GM12878 (cell line): ENCODE measurements around the gene LAMC3. TPM values are rescaled to one million over a fixed set of nuclear protein-coding genes. Genes with fewer than 3 reads are reported as not detected.

Experiments used
- ATAC-seq: fragments of 200-7000 bp; cut with Tn5 transposase; 3 replicates; pipeline ENCODE4 v1.9.1; 2020; ENCODE audit warnings: mild to moderate bottlenecking, moderate library complexity
- BruUV-seq: library from RNA; stranded (reverse); fragments of 400-500 nt; replicated peaks from 2 replicates; lab custom pipeline; 2021; lab: Mats Ljungman, UMichigan
- CTCF ChIA-PET: fragments of 300-600 bp; sonication (Branson Sonifier 250); formaldehyde crosslinking; extraction: SDS; loops from one replicate; lab custom pipeline; 2021; ENCODE audit warnings: inconsistent platforms; lab: Yijun Ruan, JAX
- POLR2A ChIA-PET: fragments of 350-600 bp; formaldehyde crosslinking; extraction: SDS; loops from one replicate; lab custom pipeline; 2021; ENCODE audit warnings: inconsistent platforms; lab: Charles Lee
- RAD21 ChIA-PET: fragments of 300-600 bp; sonication (Branson Sonifier 250); formaldehyde crosslinking; loops from one replicate; lab custom pipeline; 2023; ENCODE audit warnings: antibody characterized with exemption; ENCODE audit not compliant: unreplicated experiment; lab: Charles Lee
- SMC1A ChIA-PET: fragments of 300-600 bp; sonication (Branson Sonifier 250); formaldehyde crosslinking; loops from one replicate; lab custom pipeline; 2023; ENCODE audit not compliant: unreplicated experiment, uncharacterized antibody; lab: Charles Lee
- DNase-seq: peaks from one replicate; pipeline ENCODE4 v3.0.0-alpha.2; 2011; ENCODE audit warnings: low read depth, low spot score
- FAIRE-seq: peaks from 3 replicates; lab custom pipeline; 2011; peaks lifted over from hg19 to GRCh38; lab: Jason Lieb, UNC
- H2AFZ ChIP-seq: 2 replicates; pipeline ENCODE4 v1.6.0; 2011; ENCODE audit warnings: low read depth, low read length, control low read depth; ENCODE audit not compliant: control insufficient read depth
- H3K27ac ChIP-seq: 2 replicates; pipeline ENCODE4 v1.5.1; 2011; ENCODE audit warnings: control low read depth; ENCODE audit not compliant: control insufficient read depth, insufficient read depth
- H3K27me3 ChIP-seq, 2 experiments: replicated peaks in 1 of 2; 2 replicates each; pipeline versions ENCODE4 v1.6.0 to v1.6.1; 2011; ENCODE audit warnings: low read length in 1 of 2; ENCODE audit not compliant: control insufficient read depth in 2 of 2, insufficient read depth in 2 of 2
- H3K36me3 ChIP-seq, 2 experiments: 2 replicates each; pipeline ENCODE4 v1.5.1; 2011; ENCODE audit warnings: low read length in 1 of 2; ENCODE audit not compliant: control insufficient read depth in 2 of 2, insufficient read depth in 2 of 2
- H3K4me1 ChIP-seq: 2 replicates; pipeline ENCODE4 v1.6.1; 2011; ENCODE audit warnings: mild to moderate bottlenecking, low read length, moderate library complexity, mixed read lengths; ENCODE audit not compliant: control insufficient read depth, insufficient read depth
- H3K4me2 ChIP-seq: 2 replicates; pipeline ENCODE4 v1.6.0; 2011; ENCODE audit warnings: control low read depth; ENCODE audit not compliant: control insufficient read depth, insufficient read depth
- H3K4me3 ChIP-seq: fragments of 200-600 bp; sonication (generic); 2 replicates; pipeline ENCODE4 v1.5.1; 2016
- H3K79me2 ChIP-seq: 2 replicates; pipeline ENCODE4 v1.6.0; 2011; ENCODE audit warnings: low read length; ENCODE audit not compliant: control insufficient read depth, insufficient read depth
- H3K9ac ChIP-seq: 2 replicates; pipeline ENCODE4 v1.8.0; 2011; ENCODE audit warnings: low read length, control low read depth, mixed read lengths; ENCODE audit not compliant: control insufficient read depth, insufficient read depth
- H3K9me3 ChIP-seq: replicated peaks from 3 replicates; pipeline ENCODE4 v1.5.1; 2011; ENCODE audit warnings: mild to moderate bottlenecking, low read length; ENCODE audit not compliant: control insufficient read depth, insufficient read depth
- H4K20me1 ChIP-seq: 2 replicates; pipeline ENCODE4 v1.6.0; 2011; ENCODE audit not compliant: control insufficient read depth, insufficient read depth
- CBFB ChIP-seq: IDR thresholded peaks from 2 replicates; pipeline ENCODE4 v1.6.1; 2016; ENCODE audit warnings: antibody characterized with exemption, low read depth
- SPI1 ChIP-seq: IDR thresholded peaks from 2 replicates; pipeline ENCODE4 v1.6.1; 2011; ENCODE audit warnings: low read depth, mild to moderate bottlenecking, low read length, moderate library complexity, borderline replicate concordance; ENCODE audit not compliant: insufficient read depth
- WGBS: methylation state at CpG from one replicate; pipeline ENCODE4 v1.1.6; 2016; ENCODE audit warnings: low lambda C conversion rate; ENCODE audit not compliant: insufficient replicate concordance, insufficient coverage; ENCODE audit errors: missing lambda C conversion rate; 5-methylcytosine and 5-hydroxymethylcytosine counted together
- in situ Hi-C: fragments of 300-500 bp; cut with MboI; formaldehyde crosslinking; loops from 9 replicates; pipeline ENCODE4 v1.14.3; 2018; ENCODE audit warnings: mixed read lengths
- intact Hi-C: fragments of 100-400 bp; cut with micrococcal nuclease; formaldehyde crosslinking; loops from one replicate; pipeline ENCODE4 v1.14.2; 2022; ENCODE audit not compliant: unreplicated experiment
- polyA plus RNA-seq, 11 experiments: library from polyadenylated mRNA; depleted of rRNA in 4 of 11; unstranded in 6 of 11; stranded (reverse) in 5 of 11; fragments of >200 nt; fragmentation: Nextera tagmentation in 4 of 11; fragmentation: Illumina TruSeq in 1 of 11; extraction: Ambion mirVana in 4 of 11; extraction: Trizol in 1 of 11; gene quantifications; 1 replicate in 1 of 11; 2 replicates in 10 of 11; pipeline versions ENCODE4 v1.2.1 to v1.2.3, GENCODE V29; 2011 to 2016; ENCODE audit warnings: inconsistent platforms in 2 of 11, missing spikeins in 2 of 11, low read depth in 1 of 11
- total RNA-seq, 4 experiments: library from RNA; depleted of rRNA in 3 of 4; stranded (reverse); fragments of >200 nt in 3 of 4; fragmentation: Illumina TruSeq in 1 of 4; extraction: Trizol in 1 of 4; gene quantifications; 2 replicates each; pipeline versions ENCODE4 v1.2.1 to v1.2.3, GENCODE V29; 2013 to 2021
- TF ChIP-seq, protein P1 (sequence below): fragments of 150-350 bp; IDR thresholded peaks from 2 replicates; pipeline ENCODE4 v1.6.1; 2014; ENCODE audit warnings: mild to moderate bottlenecking, low read depth, low read length

The LAMC3 gene
- total and polyA plus RNA-seq, 10 of the 15 experiments (the other 5 are each of a cell fraction or from before 2014, with no cell fraction given), result under 0.01 to 0.08 TPM; not detected in 8

DNA sequence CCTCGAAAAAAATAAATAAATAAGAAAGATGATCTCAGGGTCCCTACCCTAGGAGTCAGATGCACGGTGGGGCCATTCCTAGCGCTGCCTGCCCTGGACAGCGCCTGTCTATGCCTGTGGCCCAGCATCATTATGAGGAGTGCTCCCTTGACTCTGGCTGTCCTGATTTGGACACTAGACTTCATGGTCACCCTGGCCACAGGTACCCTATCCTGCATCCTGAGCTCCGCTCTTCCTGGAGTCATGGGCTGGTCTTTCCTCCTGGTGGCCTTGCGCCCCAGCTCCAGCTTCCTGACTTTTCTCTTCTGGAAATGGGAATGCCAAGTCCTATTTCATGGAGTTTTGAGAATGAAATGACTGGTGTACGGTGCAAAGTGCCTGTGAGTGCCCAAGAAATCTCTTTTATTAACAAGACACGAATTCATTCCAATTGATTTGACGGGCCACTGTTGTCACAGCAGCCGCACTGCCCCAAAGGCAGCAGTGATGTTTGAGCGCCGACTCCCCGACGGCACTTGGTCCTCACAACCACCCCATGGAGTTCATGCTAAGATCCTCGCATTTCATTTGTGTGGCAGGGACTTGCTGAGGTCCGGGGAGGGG, 86.8 kb downstream of the LAMC3 start:
- H3K4me3 ChIP-seq, result no peak overlapping the region
- CTCF ChIA-PET, result no interaction called here
- DNase-seq (no peak), ATAC-seq (no peak), FAIRE-seq (no peak)
- no peaks in the 10 kb centered on the region for H3K36me3 ChIP-seq
- H3K27ac ChIP-seq, result no peak overlapping the region
- H3K79me2 ChIP-seq, result no peaks in the 10 kb centered on the region
- no TSS peak for BruUV-seq
- H4K20me1 ChIP-seq, result no peaks in the 10 kb centered on the region
- 40% methylated on average over 16 of the region's 16 CpGs for WGBS
- no peak overlapping the region for H2AFZ ChIP-seq
- SMC1A ChIA-PET, result no interaction called here
- H3K4me1 ChIP-seq, result no peaks in the 10 kb centered on the region; the same call in 1 of the 2 replicates
- POLR2A ChIA-PET, result interaction anchor here (0.6 kb wide), 1 partner anchor 31 kb away, joined by 3 read pairs; no protein-coding TSS in a partner anchor
- RAD21 ChIA-PET, result no interaction called here
- H3K27me3 ChIP-seq, result peaks cover 8 to 13% of the 10 kb centered on the region in 2 experiments; a peak in 3 of 4 replicates
- H3K4me2 ChIP-seq, result no peak overlapping the region
- TF ChIP-seq SPI1, result no peak
- no peak for TF ChIP-seq CBFB
- TF ChIP-seq, protein P1, sequence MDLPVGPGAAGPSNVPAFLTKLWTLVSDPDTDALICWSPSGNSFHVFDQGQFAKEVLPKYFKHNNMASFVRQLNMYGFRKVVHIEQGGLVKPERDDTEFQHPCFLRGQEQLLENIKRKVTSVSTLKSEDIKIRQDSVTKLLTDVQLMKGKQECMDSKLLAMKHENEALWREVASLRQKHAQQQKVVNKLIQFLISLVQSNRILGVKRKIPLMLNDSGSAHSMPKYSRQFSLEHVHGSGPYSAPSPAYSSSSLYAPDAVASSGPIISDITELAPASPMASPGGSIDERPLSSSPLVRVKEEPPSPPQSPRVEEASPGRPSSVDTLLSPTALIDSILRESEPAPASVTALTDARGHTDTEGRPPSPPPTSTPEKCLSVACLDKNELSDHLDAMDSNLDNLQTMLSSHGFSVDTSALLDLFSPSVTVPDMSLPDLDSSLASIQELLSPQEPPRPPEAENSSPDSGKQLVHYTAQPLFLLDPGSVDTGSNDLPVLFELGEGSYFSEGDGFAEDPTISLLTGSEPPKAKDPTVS, result no peak
- intact Hi-C loops, result no loop called here
- in situ Hi-C loops, result no loop called here
- no peaks in the 10 kb centered on the region for H3K9me3 ChIP-seq
- H3K9ac ChIP-seq, result no peak overlapping the region
